Lower lobe of right lung (tissue), 2 donors: Measurements from ENCODE around the gene RPTOR. TPM values are rescaled to one million over a fixed set of nuclear protein-coding genes. Genes with fewer than 3 reads are reported as not detected.

ENCODE experiments used
- ATAC-seq, 2 donors: fragments of 200-7000 bp; cut with Tn5 transposase; one replicate each; pipeline ENCODE4 v1.9.1; 2020 to 2022; ENCODE audit warnings: mild to moderate bottlenecking in 2 of 2, moderate library complexity in 2 of 2
- DNase-seq: peaks from one replicate; pipeline ENCODE4 v3.0.0-alpha.2; 2020
- H3K27ac ChIP-seq: fragments of 200-600 bp; one replicate; pipeline ENCODE4 v1.8.0; 2022
- H3K27me3 ChIP-seq: fragments of 200-600 bp; one replicate; pipeline ENCODE4 v1.8.0; 2022; ENCODE audit warnings: low read depth
- H3K36me3 ChIP-seq: fragments of 200-600 bp; one replicate; pipeline ENCODE4 v1.8.0; 2022; ENCODE audit warnings: mild to moderate bottlenecking
- H3K4me1 ChIP-seq: fragments of 200-600 bp; one replicate; pipeline ENCODE4 v1.8.0; 2022
- H3K4me3 ChIP-seq: fragments of 200-600 bp; one replicate; pipeline ENCODE4 v1.8.0; 2022; ENCODE audit warnings: mild to moderate bottlenecking
- H3K9me3 ChIP-seq: fragments of 200-600 bp; one replicate; pipeline ENCODE4 v1.8.0; 2022
- CTCF ChIP-seq: fragments of 200-600 bp; IDR thresholded peaks from one replicate; pipeline ENCODE4 v1.8.0; 2022; ENCODE audit warnings: antibody characterized with exemption, mild to moderate bottlenecking
- intact Hi-C: fragments of 100-400 bp; cut with DNase I; formaldehyde crosslinking; loops from one replicate; pipeline ENCODE4 v1.11.0; 2022
- total RNA-seq: library from RNA; stranded (reverse); fragmentation: NEBNext Ultra II Directional; extraction: Animal tissue kit (Norgen Biotek cat#: 25700); gene quantifications from one replicate; pipeline ENCODE4 v1.2.1, GENCODE V29; 2021
- donor health status: DM: no; HTN: yes; CAD: no; lungs with severe emphysema.

RPTOR gene
- total RNA-seq, 1 donor from 2014 or later: 34.0 TPM

DNA sequence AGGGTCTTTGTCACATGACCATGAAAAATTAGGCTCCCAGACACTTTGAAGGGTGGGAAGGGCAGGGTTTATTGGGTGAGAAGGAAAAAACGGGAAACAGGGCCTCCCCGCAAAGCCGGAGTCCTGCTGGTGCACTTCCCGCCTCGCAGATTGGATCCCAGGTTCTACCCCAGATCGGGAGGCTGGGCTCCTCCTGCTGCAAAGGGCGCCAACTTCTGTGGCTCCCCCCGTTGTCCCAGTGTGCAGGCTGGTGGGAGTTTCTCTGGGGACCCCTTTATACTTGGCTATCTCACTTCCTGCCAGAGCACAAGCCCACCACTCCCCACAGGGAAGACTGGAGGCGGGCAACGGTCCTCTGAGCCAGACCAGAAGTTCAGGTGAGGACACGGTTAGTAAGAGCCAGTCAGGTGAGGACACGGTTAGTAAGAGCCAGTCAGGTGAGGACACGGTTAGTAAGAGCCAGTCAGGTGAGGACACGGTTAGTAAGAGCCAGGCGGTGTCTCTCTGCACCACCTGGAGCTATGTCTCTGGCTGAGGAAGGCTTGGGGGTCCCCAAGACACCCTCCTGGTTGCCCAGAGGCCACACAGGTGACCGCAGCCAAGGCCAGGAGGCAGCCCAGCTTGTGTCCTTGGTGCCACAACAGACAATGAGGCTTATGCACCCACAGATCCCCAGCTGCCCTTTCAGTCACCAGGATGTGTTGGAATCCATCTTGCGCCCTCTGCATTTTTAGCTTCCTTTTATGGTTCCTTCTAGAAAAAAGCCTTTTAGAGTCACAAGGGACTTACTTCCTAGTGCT, 398.9 kb downstream of the RPTOR start:
- H3K9me3 ChIP-seq: no peaks in the 10 kb centered on the region
- peaks cover 35% of the 10 kb centered on the region for H3K36me3 ChIP-seq
- ATAC-seq (no peak), DNase-seq (peak; percentile 19)
- no peaks in the 10 kb centered on the region for H3K27me3 ChIP-seq
- intact Hi-C loops: no loop called here
- H3K4me3 ChIP-seq: no peak overlapping the region
- H3K4me1 ChIP-seq: peaks cover 27% of the 10 kb centered on the region
- no peak for TF ChIP-seq CTCF
- no peak overlapping the region for H3K27ac ChIP-seq

DNA sequence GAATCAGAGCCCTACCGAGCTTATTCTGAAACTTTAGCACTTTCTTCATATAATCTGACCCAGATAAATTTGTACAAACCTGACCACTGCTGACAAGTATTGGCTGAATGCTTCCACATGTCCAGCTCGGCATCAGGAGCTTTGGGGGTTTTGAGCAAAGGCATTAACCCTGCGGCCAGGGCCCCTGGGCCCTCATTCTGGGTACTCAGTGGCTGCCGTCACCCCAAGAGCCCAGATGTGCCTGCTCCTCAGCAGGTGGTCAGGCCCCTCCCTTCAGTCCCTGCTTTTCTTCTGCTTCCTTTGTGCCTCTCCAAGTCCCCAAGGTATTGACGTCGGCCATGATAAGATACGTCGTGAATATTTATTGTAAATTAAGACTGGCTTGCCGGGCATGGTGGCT, 399.7 kb downstream of the RPTOR start:
- intact Hi-C loops: no loop called here
- Histone ChIP-seq H3K9me3 (no peaks in the 10 kb centered on the region), H3K4me1 (peaks cover 21% of the 10 kb centered on the region), H3K27me3 (no peaks in the 10 kb centered on the region), H3K4me3 (no peak overlapping the region), H3K36me3 (peaks cover 39% of the 10 kb centered on the region), H3K27ac (no peak overlapping the region)
- no peak for TF ChIP-seq CTCF
- ATAC-seq (no peak), DNase-seq (peak; percentile 12)

- H3K4me3 ChIP-seq: no peak overlapping the region
- H3K9me3 ChIP-seq: no peaks in the 10 kb centered on the region
- H3K27ac ChIP-seq: no peak overlapping the region
- DNase-seq (peak; percentile 40), ATAC-seq (no peak)
- TF ChIP-seq CTCF: no peak
- H3K27me3 ChIP-seq: no peaks in the 10 kb centered on the region
- H3K36me3 ChIP-seq: peaks cover 38% of the 10 kb centered on the region
- intact Hi-C loops: no loop called here
- H3K4me1 ChIP-seq: peaks cover 21% of the 10 kb centered on the region
Observed at GRCh38 chr17:80945736-80946135, 401.1 kb downstream of the RPTOR start.

DNA sequence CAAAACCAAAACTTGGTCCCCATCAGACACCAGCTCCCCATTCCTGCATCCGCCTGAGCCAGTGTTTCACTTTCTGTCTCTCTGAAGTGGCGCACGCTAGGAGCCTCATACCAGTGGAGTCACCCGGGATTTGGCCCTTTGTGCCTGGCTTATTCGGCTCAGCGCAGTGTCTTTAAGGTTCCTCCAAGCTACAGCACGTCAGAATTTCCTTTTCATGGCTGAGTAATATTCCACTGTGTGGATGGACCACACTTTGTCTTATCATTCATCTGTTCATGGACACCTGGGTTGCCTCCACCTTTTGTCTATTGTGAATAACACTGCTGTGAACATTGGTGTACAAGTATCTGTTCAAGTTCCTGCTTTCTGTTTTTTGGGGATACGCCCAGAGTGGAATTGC, 401.8 kb downstream of the RPTOR start:
- peaks cover 40% of the 10 kb centered on the region for H3K36me3 ChIP-seq
- H3K4me1 ChIP-seq: peaks cover 18% of the 10 kb centered on the region
- no peak overlapping the region for H3K4me3 ChIP-seq
- no peaks in the 10 kb centered on the region for H3K27me3 ChIP-seq
- H3K9me3 ChIP-seq: no peaks in the 10 kb centered on the region
- no peak for ATAC-seq
- no peak overlapping the region for H3K27ac ChIP-seq
- no peak for TF ChIP-seq CTCF
- intact Hi-C loops: no loop called here
- no peak for DNase-seq

GRCh38 chr17:80947200-80947940, 402.7 kb downstream of the RPTOR start:
- Histone ChIP-seq H3K9me3 (no peaks in the 10 kb centered on the region), H3K4me1 (peaks cover 8% of the 10 kb centered on the region), H3K4me3 (no peak overlapping the region), H3K36me3 (peaks cover 48% of the 10 kb centered on the region), H3K27ac (no peak overlapping the region), H3K27me3 (no peaks in the 10 kb centered on the region)
- intact Hi-C loops: no loop called here
- no peak for TF ChIP-seq CTCF
- ATAC-seq (no peak), DNase-seq (peak; percentile 33)
